Activated CD4-positive, alpha-beta T cell treated with anti-CD3 and anti-CD28 coated beads, Interleukin-2, Interleukin-4, amounts not matched to agents 100 ng/mL and 50 ng/mL, durations not matched to agents 16 hours and 8 hours (primary cell): Measurements from ENCODE around the gene CPED1.

Source experiments
- DNase-seq: peaks from one replicate; pipeline ENCODE4 v3.0.0-alpha.2; 2020; ENCODE audit warnings: low spot score

The CPED1 gene

DNA sequence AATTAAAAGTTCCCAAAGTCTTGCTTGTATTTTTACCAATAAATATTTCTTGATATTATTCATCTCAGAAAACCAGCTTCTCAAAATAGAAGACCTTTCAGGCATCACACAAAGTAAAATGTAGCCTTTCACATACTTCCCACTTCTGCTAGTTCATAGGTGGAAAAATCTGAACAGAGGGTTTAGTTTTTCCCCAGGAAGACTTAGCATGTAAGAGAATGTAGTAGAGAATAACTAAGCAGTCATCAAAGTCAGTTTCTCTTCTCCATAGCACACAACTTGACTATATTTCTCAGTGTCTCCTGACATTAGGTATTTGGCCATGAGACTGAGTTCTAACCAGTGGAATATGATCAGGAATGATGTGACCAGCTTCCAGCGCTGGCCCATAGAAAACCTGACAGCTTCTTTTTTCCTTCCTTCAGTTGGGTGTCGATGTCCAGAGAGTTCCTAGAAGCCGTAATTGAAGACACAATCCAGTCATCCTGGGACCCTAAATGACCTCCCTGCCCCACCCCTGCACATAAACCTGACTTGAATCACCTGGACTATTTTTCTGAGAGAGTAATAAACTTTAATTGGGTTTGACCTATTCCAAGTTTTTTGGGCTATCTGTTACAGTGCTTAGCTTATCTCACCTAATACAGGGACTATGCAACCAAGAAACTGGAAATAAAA is 272.8 kb downstream of the CPED1 start:
- no peak for DNase-seq

DNA sequence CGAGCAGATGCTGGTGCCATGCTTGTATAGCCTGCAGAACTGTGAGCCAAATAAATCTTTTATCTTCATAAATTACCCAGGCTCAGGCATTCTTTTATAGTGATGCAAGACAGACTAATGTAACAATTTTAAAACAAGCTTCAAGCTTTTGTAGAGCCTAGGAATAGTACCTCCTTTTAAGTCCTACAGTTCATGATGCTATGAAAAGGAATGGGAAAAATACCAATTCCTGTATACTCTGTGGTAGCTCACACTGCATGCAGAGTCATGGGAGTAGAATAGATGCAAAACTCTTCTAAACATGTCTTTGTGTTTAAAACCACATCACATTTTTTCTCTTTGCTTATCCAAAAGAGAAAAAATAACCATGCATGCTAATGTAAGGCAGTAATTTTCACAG is 273.7 kb downstream of the CPED1 start:
- no peak for DNase-seq

DNA sequence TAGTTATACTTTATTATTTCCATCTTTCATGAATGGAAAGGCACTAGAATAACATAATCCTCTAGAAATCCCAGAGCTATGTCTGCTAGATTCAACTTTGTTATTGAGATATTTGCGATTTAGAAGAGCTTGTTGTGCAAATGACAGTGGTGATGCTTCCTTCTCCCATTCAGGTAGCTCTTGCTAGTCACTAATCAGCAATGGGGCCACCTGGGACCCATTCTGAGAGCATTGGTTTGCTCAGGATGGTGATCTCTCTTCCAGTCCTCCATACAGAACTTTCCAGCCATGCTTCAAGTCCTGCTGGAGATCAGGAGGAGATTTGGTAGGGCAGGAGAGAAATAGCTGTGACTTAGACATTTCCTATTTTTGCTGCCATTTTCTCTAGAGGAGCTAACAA is 274.5 kb downstream of the CPED1 start:
- DNase-seq, result no peak

DNA sequence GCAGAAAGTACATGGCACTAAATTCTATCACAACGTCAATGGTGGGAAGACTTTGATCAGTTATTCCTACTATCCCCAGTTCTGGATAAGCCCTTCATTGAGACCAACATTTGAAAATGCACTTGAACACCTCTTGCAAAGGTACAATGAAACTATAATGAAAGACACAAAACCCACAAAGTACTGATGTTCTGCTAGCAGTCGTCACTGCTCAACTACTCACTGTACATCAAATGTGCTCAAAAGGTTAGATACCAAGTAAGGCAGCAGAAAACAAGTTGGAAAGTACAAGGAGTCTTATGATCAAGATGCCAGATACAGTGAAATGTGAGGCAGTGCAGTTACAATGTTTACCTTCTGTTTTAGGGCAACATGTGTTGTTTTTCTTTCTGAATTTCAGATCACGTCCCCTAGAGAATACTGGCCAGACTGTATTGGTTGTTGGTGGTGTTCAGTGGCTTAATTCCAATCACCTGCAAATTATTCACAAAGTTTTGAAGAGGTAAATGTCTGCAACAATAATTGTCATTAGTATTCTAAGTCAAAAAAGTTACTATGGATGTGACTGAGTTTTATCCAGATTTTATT is 277.9 kb downstream of the CPED1 start:
- DNase-seq, result no peak

DNA sequence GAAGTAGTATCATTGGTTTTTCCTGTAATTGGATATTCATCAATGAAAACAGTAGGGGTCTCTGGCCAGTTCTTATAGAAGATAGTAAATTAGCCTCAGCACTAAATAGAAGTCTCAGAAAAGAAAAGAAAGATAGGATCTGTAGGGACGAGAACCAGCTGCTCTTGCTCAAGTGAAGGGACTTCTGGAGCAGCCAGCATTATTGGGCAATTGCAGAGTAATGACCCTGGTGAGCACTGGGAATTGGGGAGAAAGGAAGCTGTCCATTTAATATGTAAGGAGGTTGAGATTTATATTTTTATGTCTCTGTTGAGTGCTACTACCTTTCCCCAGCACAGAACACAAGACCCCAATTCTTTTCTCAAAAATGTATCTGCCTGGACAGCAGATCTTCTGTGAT is 279.1 kb downstream of the CPED1 start:
- no peak for DNase-seq

DNA sequence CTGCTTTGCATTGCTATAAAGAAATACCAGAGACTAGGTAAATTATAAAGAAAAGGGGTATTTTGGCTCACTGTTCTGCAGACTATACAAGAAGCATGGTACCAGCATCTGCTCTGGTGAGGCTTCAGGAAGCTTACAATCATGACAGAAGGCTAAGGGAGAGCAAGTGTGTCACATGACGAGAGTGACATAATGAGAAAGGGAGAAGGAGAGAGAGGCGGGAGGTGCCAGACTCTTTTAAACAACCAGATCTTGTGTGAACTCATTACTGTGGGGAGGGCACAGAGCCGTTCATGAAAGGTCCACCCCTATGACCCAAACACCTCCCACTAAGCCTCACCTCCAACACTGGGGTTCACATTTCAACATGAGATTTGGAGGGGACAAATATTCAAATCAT is 281.3 kb downstream of the CPED1 start:
- no peak for DNase-seq

DNA sequence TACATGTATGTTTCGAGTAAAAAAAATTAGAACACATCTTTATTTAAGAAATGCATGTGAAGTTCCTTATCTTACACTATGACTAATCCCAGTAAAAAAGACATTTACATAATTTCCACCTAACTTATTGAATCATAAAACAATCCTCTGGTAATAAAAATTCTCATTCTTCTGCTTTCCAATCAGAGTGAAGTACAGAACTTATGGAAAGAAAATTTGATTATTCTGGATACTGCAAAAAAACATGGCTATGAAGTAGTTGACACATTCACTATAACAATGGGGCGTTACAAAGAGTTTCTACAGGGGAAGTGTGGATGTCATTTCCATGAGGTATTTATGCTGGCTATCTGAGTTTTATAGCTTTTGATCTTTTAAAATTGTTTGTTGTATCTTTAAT is 282.6 kb downstream of the CPED1 start:
- DNase-seq, result no peak

DNA sequence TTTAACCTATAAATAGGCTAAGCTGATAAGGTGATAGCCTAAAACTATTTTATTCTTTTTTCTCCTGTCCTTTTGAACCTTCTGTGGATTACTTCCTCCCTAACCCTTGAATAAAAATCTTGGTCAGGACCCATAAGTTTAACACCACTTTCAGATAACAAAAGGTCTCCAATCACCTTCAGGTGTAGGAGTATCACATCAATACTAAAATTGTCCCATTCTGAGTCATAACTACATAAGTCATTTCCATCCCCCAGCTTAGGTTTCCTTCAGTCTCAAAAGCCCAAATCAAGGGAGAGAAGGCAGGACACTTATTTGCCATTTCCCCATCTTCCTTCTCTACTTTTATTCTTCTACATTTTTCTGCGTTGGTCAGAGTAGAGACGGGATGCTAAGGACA is 283.4 kb downstream of the CPED1 start:
- no peak for DNase-seq

DNA sequence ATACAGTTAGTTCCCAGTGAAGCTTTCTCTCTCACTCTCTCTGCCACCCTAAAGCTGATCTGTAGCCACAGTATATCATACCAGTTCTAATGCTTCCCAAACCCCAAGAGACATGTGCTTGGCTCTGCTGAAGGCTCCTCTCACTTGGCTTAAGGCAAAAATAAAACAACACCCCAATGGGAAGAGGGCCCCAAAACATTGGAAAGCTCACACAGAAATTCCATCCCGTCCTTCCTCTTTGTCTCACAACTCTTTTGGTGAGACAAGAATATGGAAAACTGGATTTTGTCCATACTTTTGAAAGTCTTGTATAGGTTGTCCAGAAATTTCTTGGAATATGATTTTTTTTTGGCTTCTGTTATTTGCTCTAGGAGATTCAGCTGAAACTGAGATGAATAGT is 284.2 kb downstream of the CPED1 start:
- no peak for DNase-seq

DNA sequence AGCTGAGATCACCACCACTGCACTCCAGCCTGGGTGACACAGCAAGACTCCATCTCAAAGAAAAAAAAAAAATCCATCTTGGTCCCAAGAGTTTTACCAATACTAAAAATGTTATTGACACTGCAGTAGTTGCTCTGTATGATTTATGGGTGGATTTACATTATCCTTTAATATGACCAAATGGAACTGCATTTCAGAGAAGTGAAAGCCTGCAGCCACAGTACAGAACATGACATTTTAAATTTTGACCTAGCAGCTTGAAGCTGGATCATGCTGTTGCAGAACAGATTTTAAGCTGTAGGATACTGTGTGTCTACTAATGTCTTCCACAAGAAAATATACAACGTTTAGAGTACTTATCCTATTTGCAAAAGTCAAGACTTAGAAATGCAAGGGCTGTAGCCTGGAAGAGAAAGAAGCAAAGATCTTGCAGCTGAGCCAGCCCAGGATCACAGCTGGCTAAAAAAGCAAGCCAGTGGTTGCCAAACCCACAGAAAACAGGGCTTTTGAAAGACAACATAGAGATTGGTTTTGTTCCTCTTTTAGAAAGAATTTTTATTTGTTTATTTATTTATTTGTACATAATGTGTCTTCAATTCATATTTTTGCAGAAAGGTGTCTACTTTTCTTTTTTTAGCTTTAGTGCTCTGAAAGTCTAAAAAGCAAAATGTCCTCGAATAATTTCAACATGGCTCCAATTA is 285.1 kb downstream of the CPED1 start:
- no peak for DNase-seq

DNA sequence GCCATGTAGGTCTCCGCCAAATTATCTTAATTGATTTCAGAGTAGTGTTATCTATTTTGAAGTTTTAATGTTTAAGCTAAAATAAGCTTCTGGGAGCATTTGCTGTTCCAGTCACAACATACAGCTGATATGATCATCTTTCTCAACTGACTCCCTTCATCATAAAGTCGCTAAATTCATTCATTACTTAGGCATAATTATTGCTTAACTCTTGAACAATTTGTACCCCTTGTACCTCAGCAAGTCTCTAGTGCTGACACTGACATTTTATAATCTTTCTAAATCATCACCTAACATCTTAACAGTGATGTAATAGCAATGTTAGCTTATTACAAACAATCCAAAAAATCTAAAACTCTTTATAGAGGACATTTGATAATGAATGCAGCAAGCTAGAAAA is 286.0 kb downstream of the CPED1 start:
- no peak for DNase-seq

DNA sequence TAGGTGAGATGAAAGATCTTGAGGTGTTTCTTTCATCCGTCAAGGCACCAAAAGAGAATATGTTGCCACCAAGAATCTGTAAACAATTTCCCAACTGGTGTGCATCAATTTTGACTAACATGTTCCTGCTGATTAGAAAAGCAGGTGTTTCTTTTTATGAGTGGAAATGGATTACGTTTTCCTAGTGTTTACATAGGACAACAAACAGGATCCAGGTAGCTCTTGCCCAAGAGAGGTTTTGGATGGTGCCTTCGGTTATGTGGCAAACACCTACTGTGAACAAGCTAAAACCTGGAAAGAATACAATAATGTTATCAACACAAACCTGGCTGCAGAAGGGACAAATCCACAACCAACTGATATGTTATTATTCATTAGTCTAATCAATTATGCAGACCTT is 286.7 kb downstream of the CPED1 start:
- no peak for DNase-seq

DNA sequence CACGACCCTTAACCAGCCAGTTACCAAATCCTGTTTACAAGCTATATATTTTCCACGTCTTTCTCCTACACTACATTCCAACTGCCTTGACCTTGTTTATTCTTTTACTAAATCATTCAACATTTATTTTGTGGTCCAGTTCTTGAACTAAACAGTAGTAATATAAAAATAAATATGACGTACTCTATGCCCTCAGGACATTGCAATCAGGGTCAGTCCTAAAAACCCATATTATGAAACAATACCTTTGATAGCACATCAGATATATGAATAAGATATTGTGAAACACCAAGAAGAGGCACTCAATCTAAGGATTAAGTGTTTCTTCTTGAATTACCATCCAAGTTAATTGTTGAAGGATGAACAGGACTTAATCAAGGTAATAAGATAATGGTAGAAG is 287.8 kb downstream of the CPED1 start:
- DNase-seq, result no peak

DNA sequence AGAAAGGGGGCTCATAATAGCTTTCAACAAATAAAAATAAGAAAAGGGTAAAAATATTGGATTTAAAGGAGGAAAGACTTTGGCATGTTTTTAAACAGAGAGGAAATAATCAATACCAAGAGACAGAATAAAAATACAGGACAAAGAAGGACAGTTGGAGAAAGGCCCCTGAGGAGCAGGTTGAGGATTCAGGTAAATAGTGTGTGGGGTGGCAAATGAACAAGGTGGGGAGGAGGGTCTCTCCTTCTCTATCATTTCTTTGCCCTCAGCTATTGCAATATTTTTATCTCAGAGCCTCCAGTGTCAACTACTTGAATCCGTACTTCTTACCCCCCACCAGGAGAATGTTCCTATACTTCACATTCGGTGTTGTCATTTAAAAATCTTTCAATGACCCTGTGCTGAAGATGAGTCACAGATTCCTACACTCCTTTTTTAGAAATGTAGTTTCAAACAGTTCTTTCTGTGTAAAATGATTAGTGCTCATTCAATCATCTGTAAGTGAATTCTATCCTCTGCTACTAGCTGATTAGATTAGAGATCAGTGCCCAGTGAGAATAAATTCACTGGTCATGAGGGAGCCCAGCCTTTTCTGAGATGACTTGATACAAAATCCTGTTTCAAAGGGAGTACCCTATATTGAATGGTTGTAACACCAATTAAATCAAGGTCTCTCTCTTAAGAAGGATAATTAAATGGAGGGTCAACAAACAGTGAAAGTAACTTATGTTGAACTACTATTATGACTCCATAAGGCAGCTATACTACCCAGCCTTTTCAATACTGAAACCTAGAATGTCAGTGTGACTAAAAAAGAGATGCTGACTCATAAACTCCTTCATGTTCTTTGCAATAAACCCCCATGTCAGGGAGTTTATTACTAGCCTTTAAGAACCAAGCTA is 289.9 kb downstream of the CPED1 start:
- DNase-seq, result peak; percentile 84

DNA sequence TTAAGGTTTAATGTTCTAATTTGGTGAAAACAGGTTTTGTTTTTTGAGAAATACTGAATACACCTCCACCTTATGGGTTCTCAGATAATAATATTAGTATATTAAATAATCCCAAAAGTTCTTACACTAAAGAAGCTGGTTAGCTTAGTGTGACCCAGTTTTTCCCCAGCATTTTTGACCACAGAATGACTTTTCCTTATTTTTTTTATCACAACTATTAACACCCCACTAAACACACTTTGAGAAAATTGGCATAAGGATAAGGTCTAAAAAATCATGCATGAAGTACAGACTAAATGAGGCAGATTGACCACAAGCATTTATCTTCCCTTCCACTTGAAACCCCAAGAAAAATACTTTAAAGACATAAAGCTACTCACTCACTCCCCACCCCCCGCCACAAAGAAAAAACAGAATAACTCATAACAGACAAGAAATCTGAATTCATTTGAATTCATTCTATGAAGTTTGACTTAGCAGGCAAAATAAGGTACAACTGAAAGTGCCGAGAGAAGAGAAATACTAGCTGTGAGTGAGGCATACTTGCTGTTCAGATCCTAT is 290.6 kb downstream of the CPED1 start:
- peak; percentile 10 for DNase-seq

DNA sequence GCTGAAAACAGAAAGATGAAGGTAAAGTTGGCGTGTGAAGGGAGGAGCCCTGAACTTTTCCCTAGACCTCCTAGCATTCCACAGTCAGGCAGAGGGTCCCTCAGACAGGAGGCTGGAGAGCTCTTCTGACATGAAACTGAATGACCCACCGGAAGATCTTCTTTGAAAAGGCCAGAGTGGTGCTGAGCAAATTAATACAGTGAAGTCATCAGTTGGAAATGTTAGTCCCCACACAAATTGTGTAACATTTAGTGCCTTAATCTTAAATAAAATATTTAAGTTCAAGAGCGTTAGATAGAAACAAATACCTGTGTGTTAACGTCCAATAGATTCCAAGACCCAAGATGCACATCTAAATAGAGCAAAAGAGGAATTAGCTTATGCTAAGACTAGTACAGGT is 291.3 kb downstream of the CPED1 start:
- DNase-seq, result no peak

DNA sequence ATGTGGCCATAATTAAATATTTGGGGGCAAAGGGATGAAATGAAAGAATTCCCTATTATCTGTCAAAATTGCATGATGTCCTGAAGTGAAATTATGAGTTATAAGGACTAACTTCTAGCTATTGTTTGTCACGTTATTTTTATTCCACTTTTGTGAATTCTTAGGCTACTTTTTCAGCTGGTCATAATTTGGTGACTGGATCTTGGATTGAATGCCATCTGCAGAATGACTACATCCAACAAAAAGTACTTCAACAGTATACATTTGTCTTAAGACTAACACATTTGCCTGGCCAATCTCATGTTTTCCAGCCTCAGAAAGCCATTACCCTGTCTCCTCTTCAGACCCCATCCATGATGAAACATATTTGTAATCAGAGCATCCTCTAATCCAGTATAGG is 292.1 kb downstream of the CPED1 start:
- no peak for DNase-seq

DNA sequence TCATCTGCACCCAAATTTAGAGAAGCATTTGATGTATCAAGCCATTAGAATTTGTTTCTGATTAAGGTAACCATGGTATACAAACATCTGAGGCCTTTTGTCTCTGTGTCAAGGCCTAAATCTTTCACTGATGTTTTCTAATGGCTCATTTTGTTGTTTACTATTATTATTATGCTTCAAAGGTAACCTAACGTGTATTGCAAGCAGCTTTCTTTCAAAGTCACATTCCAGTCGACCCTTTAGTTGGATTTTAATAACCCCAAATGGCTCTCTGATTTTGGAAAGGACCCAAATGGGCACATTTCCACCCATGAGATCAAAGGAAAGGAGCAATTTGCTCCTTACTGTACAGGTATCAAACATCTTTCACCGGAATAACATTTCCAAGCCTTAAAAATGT is 293.6 kb downstream of the CPED1 start:
- DNase-seq, result no peak

DNA sequence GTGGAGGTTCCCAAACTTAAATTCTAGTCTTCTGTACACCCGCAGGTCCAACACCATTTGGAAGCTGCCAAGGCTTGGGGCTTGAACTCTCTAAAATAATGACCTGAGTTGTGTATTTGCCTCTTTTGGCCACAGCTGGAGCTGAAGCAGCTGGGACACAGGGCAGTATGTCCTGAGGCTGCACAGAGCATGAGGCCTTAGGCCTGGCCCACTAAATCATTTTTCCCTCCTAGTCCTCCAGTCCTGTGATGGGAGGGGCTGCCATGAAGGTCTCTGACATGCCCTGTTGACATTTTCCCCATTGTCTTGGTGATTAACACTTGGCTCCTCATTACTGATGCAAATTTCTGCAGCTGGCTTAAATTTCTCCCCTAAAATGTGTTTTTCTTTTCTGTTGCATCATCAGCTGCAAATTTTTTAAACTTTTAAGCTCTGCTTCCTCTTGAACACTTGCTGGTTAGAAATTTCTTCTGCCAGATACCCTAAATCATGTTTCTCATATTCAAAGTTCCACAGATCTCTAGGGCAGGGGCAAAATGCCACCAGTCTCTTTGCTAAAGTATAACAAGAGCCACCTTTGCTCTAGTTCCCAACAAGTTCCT is 296.7 kb downstream of the CPED1 start:
- DNase-seq, result no peak

DNA sequence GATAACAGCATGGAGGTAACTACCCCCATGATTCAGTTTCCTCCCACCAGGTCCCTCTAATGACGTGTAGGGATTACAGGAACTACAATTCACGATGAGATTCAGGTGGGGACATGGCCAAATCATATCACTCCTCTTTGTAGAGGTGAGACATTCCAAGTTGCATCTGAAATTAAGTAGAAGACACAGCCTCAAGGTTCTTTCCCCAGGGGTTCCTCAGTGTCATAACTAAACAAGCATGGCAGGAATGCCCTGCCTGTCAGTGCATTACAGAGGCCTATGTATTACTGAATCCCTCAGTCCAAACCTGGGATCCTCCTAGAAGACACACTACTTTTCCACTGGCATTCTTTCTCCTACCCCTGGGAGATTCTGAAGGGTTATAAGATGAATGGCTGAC is 297.7 kb downstream of the CPED1 start:
- no peak for DNase-seq

DNA sequence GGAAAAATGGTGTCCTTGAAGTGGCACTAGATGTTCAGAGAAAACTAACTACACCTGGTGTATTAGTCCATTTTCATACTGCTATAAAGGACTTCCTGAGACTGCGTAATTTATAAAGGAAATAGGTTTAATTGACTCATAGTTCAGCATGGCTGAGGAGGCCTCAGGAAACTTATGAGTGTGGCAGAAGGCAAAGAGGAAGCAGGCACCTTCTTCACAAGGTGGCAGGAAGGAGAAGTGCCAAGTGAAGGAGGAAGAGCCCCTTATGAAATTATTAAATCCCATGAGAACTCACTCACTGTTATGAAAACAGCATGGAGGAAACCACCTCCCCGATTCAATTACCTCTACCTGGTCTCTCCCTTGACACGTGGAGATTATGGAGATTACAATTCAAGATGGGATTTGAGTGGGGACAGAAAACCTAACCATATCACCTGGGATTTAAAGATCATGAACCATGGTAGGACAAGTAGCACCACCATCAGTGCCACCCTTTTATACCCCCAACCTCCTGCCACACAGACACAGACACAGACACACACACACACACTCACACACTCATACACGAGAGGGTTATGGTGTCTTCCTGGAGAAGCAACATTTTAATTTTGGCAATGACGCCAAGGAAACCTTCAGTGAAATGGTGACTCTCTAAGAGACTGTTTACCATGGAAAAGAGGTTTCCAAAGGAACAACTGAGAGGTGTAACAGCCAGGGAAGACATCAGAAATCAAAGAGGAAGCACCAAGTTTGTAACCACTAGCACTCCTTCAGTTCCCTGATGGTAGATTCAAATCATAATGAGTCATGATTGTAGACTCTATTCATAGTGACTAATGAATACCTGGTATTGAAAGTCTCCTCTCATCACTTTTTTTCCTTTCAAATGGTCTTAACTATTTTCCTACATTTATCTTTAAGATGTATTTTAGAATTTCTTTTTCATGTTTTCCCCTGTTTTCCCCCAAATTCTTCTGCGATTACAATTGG is 298.5 kb downstream of the CPED1 start:
- no peak for DNase-seq
